ENCODE results near the gene GARNL3.

Gene GARNL3

DNA sequence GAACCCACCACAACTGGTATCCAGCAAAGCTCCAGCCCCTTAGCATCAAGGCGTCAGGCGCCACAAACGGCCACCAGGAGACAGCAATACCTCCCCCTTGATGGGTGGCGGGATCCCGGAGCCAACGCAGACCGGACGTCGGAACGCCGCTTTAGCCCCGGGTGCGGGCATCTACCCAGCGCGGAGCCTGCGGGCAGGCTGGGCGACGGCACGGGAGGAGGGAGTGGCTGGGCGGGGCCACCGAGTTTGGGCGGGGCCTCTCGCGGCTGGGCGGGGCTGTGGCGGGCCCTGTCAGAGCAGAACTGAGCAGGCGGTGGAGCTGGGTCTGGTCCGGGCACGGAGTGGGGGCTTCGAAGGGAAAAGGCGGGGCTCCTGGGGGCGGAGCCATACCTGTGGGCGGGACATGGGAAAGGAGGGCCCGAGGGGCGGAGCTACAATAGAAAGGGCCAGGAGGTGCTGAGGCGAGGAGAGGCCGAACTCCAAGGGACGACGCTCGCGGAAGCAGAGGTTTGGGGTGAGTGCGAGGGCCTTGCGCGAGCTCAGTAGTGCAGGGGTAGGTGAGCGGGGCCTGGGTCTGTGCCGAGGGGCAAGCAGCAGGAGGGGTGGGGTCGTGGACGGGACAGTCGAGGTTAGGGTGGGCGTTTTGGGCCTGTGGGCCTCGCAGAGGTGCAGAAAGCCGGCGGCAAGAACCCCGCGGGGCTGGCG, 40.2 kb upstream of the GARNL3 start:
- TF ChIP-seq, protein P1, sequence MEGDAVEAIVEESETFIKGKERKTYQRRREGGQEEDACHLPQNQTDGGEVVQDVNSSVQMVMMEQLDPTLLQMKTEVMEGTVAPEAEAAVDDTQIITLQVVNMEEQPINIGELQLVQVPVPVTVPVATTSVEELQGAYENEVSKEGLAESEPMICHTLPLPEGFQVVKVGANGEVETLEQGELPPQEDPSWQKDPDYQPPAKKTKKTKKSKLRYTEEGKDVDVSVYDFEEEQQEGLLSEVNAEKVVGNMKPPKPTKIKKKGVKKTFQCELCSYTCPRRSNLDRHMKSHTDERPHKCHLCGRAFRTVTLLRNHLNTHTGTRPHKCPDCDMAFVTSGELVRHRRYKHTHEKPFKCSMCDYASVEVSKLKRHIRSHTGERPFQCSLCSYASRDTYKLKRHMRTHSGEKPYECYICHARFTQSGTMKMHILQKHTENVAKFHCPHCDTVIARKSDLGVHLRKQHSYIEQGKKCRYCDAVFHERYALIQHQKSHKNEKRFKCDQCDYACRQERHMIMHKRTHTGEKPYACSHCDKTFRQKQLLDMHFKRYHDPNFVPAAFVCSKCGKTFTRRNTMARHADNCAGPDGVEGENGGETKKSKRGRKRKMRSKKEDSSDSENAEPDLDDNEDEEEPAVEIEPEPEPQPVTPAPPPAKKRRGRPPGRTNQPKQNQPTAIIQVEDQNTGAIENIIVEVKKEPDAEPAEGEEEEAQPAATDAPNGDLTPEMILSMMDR (IDR thresholded peaks at IDR 0.05; ENCODE audit: insufficient read depth, low read length, poor library complexity, severe bottlenecking), result no peak
- peak; percentile 91 for DNase-seq (ENCODE audit: extremely low read depth, insufficient read length)
- no peaks in the 10 kb centered on the region for H3K27me3 ChIP-seq (replicated peaks; ENCODE audit: control insufficient read depth, insufficient read depth, low read length)
- H3K36me3 ChIP-seq (ENCODE audit: control insufficient read depth, insufficient read depth, low read length), result no peaks in the 10 kb centered on the region
- peak overlapping the region; percentile 59 for H3K4me3 ChIP-seq (replicated peaks; ENCODE audit: low read depth, low read length)

DNA sequence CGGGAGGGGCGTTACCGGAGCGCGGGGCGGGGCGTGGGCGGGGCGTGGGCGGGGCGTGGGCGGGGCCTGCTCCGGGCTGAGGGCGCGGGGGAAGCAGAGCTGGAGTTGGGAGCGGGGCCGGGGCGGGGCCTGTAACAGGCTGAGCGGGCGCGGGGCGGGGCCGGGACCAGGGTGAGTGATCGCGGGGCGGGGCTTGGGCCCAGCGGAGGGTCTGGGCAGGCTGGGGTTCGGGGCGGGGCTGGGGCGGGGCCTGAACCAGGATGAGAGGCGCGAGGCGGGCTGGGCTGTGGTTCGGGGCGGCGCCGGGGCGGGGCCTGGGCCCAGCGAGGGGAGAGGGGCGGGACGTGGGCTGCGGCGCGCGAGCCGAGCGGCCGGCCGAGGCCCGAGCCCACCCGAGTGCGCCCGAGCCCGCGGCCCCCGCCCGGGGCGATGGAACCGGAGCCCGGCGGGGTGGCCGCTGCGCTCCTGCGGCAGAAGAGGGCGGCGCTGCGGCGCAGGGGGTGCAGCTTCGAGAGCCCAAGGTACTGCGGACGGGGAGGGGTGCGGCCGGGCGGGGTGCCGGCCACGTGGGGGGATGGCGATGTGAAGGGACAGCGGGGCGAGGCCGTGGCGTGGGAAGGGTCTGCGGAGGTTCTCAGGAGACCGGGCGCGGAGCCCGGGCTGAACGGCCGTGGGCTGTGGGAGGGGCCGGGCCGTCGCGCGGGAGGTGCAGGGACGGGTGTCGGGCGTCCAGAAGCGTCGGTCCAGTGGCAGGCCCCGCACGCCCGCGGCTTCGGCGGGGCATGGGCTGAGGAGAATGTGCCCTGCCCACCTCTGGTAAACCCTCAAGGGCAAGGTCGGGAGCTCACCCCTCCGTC, 39.5 kb upstream of the GARNL3 start:
- TF ChIP-seq, protein P1 (IDR thresholded peaks at IDR 0.05; ENCODE audit: insufficient read depth, low read length, poor library complexity, severe bottlenecking), result no peak
- Histone ChIP-seq H3K27me3 (replicated peaks; ENCODE audit: control insufficient read depth, insufficient read depth, low read length) (no peaks in the 10 kb centered on the region), H3K4me3 (replicated peaks; ENCODE audit: low read depth, low read length) (peak overlapping the region; percentile 72), H3K36me3 (ENCODE audit: control insufficient read depth, insufficient read depth, low read length) (no peaks in the 10 kb centered on the region)
- peak; percentile 85 for DNase-seq (ENCODE audit: extremely low read depth, insufficient read length)

DNA sequence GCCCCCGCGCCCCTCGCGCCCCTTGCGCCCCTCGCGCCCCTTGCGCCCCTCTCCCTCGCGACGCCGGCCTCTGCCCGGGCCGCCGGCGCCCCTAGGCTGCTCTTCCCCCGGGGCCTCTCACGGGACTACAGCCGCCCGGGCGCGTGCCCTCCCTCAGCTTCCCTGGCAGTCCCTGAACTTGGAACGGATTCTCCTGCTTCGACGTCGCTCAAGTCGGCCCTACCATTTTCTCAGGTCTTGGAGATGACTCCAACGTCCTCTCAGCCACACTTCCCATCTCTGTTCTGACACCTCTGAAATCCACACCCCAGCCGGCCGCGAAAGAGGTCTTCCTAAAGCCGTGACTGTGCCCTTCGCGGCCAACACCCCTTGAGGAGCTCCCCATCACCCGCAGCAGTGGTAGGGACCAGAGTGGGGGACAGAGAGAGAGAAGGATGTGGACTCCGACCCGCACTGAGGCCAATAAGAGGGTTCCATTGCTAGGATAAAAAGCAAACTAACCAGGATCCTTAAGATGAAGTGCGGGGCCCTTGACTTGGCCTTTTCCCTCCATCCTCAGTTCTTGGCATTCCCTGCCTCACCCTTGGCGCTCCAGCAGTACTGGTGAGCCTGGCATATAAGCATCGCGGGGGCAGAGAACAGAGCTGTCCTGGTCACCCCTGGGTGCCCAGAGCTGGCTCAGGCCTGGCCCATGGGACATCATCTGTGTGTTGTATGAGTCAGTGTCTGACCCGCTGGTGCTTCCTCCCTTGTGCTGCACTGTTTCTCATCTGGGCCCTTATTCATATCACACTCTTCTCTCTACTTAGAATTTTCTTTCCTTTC, 38.6 kb upstream of the GARNL3 start:
- peak; percentile 27 for DNase-seq (ENCODE audit: extremely low read depth, insufficient read length)
- Histone ChIP-seq H3K27me3 (replicated peaks; ENCODE audit: control insufficient read depth, insufficient read depth, low read length) (no peaks in the 10 kb centered on the region), H3K36me3 (ENCODE audit: control insufficient read depth, insufficient read depth, low read length) (no peaks in the 10 kb centered on the region), H3K4me3 (replicated peaks; ENCODE audit: low read depth, low read length) (peak overlapping the region; percentile 72)
- TF ChIP-seq, protein P1 (IDR thresholded peaks at IDR 0.05; ENCODE audit: insufficient read depth, low read length, poor library complexity, severe bottlenecking), result no peak

DNA sequence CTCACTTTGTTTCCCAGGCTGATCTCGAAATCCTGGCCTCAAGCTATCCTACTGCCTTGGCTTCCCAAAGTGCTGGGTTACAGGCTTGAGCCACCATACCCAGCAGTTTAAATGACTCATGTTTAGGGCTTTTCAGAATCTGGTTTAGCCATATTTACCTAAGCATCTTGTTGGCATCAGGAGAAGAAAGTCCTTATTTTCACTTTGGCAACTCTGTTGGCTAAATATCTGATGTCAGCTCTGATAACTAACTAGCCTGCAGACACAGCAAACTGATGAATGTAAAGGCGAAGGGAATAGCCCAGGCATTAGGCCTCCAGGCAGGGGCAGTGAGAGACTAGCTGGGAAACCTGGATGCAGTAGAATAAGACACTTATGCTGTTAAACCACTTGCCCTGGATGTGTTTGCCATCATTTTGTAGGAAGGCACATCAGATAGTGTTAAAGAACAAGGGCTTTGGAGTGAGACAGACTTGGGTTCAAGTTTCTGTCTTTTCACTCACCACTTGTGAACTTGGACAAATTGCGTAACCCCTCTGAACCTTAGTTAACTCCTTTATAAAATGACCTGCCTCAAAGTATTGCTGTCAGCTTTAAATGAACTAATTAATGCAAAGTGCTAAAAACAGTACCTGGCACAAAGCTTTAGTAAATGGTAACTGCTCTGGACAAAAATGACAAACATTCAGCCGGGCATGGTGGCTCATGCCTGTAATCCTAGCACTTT, 34.7 kb upstream of the GARNL3 start:
- H3K27me3 ChIP-seq (replicated peaks; ENCODE audit: control insufficient read depth, insufficient read depth, low read length), result no peaks in the 10 kb centered on the region
- TF ChIP-seq, protein P1 (IDR thresholded peaks at IDR 0.05; ENCODE audit: insufficient read depth, low read length, poor library complexity, severe bottlenecking), result no peak
- no peak overlapping the region for H3K4me3 ChIP-seq (replicated peaks; ENCODE audit: low read depth, low read length)
- H3K36me3 ChIP-seq (ENCODE audit: control insufficient read depth, insufficient read depth, low read length), result no peaks in the 10 kb centered on the region
- no peak for DNase-seq (ENCODE audit: extremely low read depth, insufficient read length)

DNA sequence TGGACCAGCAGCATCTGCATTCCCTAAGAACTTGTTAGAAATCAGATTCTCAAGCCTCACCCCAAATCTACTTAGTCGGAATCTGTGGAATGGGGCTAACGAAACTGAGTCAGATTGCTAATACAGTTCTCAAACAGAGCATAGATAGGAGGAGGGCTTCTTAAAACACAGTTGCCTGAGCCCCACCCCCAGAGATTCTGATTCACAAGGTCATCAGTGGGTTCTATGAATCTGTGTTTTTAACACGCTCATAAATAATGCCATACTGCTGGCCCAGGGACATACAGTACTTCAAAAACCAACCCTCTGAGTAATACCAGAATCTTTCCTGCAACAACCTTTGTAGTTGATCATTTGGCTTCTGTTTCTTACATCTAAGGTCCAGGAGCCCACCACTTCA, 32.9 kb upstream of the GARNL3 start:
- no peaks in the 10 kb centered on the region for H3K36me3 ChIP-seq (ENCODE audit: control insufficient read depth, insufficient read depth, low read length)
- no peak for DNase-seq (ENCODE audit: extremely low read depth, insufficient read length)
- no peak overlapping the region for H3K4me3 ChIP-seq (replicated peaks; ENCODE audit: low read depth, low read length)
- TF ChIP-seq, protein P1 (IDR thresholded peaks at IDR 0.05; ENCODE audit: insufficient read depth, low read length, poor library complexity, severe bottlenecking), result no peak
- no peaks in the 10 kb centered on the region for H3K27me3 ChIP-seq (replicated peaks; ENCODE audit: control insufficient read depth, insufficient read depth, low read length)
